Measurements from ENCODE around the gene GAB1. TPM values are rescaled to one million over a fixed set of nuclear protein-coding genes. Genes with fewer than 3 reads are reported as not detected.

The GAB1 gene
- total and polyA plus RNA-seq, 2 of the 13 experiments (the other 11 are each of a cell fraction or from before 2014, with no cell fraction given) = 8.7 to 14.7 TPM

DNA sequence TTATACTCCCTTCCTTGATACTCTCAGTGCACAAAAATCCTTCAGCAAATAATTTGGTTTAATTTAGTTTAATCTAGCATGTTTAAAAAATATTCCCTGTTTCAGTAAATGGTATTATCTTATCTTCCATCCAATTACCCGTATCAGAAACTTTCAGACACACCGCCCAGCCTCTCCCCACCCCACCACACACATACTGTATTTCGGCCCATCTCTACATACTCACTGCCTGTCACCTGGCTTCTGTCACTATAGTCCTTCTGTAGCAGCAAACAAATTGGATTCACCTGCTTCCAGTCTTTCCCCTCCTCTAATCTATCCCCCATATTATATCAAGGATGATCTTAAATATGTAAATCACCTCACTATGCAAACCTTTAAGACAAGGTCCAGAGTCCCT is 24.8 kb upstream of the GAB1 start:
- no peak for FAIRE-seq

More for the DNA sequence above, 24.8 kb upstream of the GAB1 start:
- H3K4me3 ChIP-seq (replicated peaks in 1 of 3; ENCODE audit: insufficient read depth in 1 of 3, low read depth in 2 of 3, low read length in 3 of 3) = no peak overlapping the region
- ATAC-seq (no peak), DNase-seq (ENCODE audit: low spot score) (no peak)
- H4K20me1 ChIP-seq (ENCODE audit: insufficient read depth, low read length) = no peaks in the 10 kb centered on the region
- H3K4me2 ChIP-seq (ENCODE audit: low read depth, low read length) = no peak overlapping the region
- 19% methylated on average over 3 of the region's 3 CpGs for WGBS (ENCODE audit: low lambda C conversion rate)
- no peaks in the 10 kb centered on the region for H3K4me1 ChIP-seq (ENCODE audit: insufficient read depth, low read length)
- H3K27ac ChIP-seq (ENCODE audit: extremely low read length, insufficient read depth, low read length) = no peak overlapping the region
- TF ChIP-seq FIP1L1 (IDR thresholded peaks at IDR 0.05; ENCODE audit: borderline replicate concordance, insufficient read depth, low read depth, low read length) (no peak), RFX5 (IDR thresholded peaks at IDR 0.05; ENCODE audit: low read depth, low read length) (no peak), RXRB (CRISPR knock-in tag; IDR thresholded peaks at IDR 0.05; ENCODE audit: borderline replicate concordance) (no peak), CAMTA2 (CRISPR knock-in tag; IDR thresholded peaks at IDR 0.05; ENCODE audit: borderline replicate concordance) (no peak), SOX6 (IDR thresholded peaks at IDR 0.05) (no peak), SOX6 (CRISPR knock-in tag; IDR thresholded peaks at IDR 0.05) (no peak), ZNF430 (CRISPR knock-in tag; IDR thresholded peaks at IDR 0.05) (no peak), ZNF629 (CRISPR knock-in tag; conservative IDR thresholded peaks at IDR 0.05) (no peak), ZNF460 (CRISPR knock-in tag; IDR thresholded peaks at IDR 0.05; ENCODE audit: borderline replicate concordance) (no peak), DMAP1 (CRISPR knock-in tag; IDR thresholded peaks at IDR 0.05) (no peak), JDP2 (CRISPR knock-in tag; IDR thresholded peaks at IDR 0.05; ENCODE audit: borderline replicate concordance) (no peak), REXO4 (CRISPR knock-in tag; IDR thresholded peaks at IDR 0.05; ENCODE audit: borderline replicate concordance) (no peak), GPN1 (CRISPR knock-in tag; IDR thresholded peaks at IDR 0.05; ENCODE audit: borderline replicate concordance) (no peak)
- TF ChIP-seq, protein P1, sequence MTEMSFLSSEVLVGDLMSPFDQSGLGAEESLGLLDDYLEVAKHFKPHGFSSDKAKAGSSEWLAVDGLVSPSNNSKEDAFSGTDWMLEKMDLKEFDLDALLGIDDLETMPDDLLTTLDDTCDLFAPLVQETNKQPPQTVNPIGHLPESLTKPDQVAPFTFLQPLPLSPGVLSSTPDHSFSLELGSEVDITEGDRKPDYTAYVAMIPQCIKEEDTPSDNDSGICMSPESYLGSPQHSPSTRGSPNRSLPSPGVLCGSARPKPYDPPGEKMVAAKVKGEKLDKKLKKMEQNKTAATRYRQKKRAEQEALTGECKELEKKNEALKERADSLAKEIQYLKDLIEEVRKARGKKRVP (CRISPR knock-in tag; IDR thresholded peaks at IDR 0.05) = no peak
- TF ChIP-seq, protein P2, sequence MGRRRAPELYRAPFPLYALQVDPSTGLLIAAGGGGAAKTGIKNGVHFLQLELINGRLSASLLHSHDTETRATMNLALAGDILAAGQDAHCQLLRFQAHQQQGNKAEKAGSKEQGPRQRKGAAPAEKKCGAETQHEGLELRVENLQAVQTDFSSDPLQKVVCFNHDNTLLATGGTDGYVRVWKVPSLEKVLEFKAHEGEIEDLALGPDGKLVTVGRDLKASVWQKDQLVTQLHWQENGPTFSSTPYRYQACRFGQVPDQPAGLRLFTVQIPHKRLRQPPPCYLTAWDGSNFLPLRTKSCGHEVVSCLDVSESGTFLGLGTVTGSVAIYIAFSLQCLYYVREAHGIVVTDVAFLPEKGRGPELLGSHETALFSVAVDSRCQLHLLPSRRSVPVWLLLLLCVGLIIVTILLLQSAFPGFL (CRISPR knock-in tag; IDR thresholded peaks at IDR 0.05) = no peak
- TF ChIP-seq, protein P3, sequence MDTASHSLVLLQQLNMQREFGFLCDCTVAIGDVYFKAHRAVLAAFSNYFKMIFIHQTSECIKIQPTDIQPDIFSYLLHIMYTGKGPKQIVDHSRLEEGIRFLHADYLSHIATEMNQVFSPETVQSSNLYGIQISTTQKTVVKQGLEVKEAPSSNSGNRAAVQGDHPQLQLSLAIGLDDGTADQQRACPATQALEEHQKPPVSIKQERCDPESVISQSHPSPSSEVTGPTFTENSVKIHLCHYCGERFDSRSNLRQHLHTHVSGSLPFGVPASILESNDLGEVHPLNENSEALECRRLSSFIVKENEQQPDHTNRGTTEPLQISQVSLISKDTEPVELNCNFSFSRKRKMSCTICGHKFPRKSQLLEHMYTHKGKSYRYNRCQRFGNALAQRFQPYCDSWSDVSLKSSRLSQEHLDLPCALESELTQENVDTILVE (CRISPR knock-in tag; IDR thresholded peaks at IDR 0.05) = no peak
- TF ChIP-seq, protein P4, sequence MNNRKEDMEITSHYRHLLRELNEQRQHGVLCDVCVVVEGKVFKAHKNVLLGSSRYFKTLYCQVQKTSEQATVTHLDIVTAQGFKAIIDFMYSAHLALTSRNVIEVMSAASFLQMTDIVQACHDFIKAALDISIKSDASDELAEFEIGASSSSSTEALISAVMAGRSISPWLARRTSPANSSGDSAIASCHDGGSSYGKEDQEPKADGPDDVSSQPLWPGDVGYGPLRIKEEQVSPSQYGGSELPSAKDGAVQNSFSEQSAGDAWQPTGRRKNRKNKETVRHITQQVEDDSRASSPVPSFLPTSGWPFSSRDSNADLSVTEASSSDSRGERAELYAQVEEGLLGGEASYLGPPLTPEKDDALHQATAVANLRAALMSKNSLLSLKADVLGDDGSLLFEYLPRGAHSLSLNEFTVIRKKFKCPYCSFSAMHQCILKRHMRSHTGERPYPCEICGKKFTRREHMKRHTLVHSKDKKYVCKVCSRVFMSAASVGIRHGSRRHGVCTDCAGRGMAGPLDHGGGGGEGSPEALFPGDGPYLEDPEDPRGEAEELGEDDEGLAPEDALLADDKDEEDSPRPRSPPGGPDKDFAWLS (CRISPR knock-in tag; IDR thresholded peaks at IDR 0.05; ENCODE audit: borderline replicate concordance) = no peak
- ChIA-PET POLR2A (no interaction called here), CTCF (ENCODE audit: low intra/inter-chr PET ratio, low total read pairs) (no interaction called here)
- no peaks in the 10 kb centered on the region for H3K79me2 ChIP-seq (ENCODE audit: insufficient read depth, low read length)
- H3K36me3 ChIP-seq (replicated peaks in 1 of 2; ENCODE audit: control insufficient read depth in 1 of 2, insufficient read depth in 2 of 2, low read length in 2 of 2) = no peaks in the 10 kb centered on the region
- H3K9ac ChIP-seq (ENCODE audit: insufficient read depth, low read depth, low read length) = no peak overlapping the region
- intact Hi-C loops (cut with micrococcal nuclease; ENCODE audit: unreplicated experiment) = no loop called here
- no TSS peak for BruUV-seq (replicated peaks)
- H2AFZ ChIP-seq (ENCODE audit: low read length) = no peak overlapping the region
- H3K27me3 ChIP-seq (ENCODE audit: control insufficient read depth in 1 of 2, insufficient read depth in 2 of 2, low read length in 2 of 2) = 0 out of 5 replicates have a peak, but pooled peaks cover 0 to 3% of the 10 kb centered on the region in 2 experiments
- H3K9me3 ChIP-seq (ENCODE audit: low read length) = no peaks in the 10 kb centered on the region
- in situ Hi-C loops (cut with HindIII; ENCODE audit: extremely low pct_ligation_motif_present, low pct_unique_long_range_greater_than_20kb) = no loop called here
